H1 (cell line): ENCODE results near the gene ETDB. TPM values are rescaled to one million over a fixed set of nuclear protein-coding genes. Genes with fewer than 3 reads are reported as not detected.

Experiments
- CTCF ChIA-PET: fragments of 300-600 bp; sonication (Branson Sonifier 250); formaldehyde crosslinking; loops from one replicate; lab custom pipeline; 2021; ENCODE audit not compliant: partially characterized antibody; lab: Charles Lee
- POLR2A ChIA-PET: fragments of 300-600 bp; sonication (Branson Sonifier 250); formaldehyde crosslinking; loops from one replicate; lab custom pipeline; 2021; ENCODE audit warnings: inconsistent platforms; ENCODE audit not compliant: partially characterized antibody; lab: Charles Lee
- DNase-seq, 2 experiments: peaks; one replicate each; pipeline versions ENCODE4 v3.0.0 to v3.0.0-alpha.2; 2010 to 2022; ENCODE audit warnings: low spot score in 2 of 2, low read depth in 1 of 2, mixed read lengths in 1 of 2
- FAIRE-seq: peaks from 2 replicates; lab custom pipeline; 2011; peaks lifted over from hg19 to GRCh38; lab: Jason Lieb, UNC
- H2AFZ ChIP-seq: 2 replicates; pipeline ENCODE4 v1.8.1; 2012; ENCODE audit warnings: low read length, inconsistent platforms
- H2AK5ac ChIP-seq: 2 replicates; pipeline ENCODE4 v1.6.1; 2013; ENCODE audit warnings: low read depth, low read length
- H2BK120ac ChIP-seq: replicated peaks from 2 replicates; pipeline ENCODE3; 2013; ENCODE audit warnings: low read depth, low read length, inconsistent platforms
- H2BK12ac ChIP-seq: 2 replicates; pipeline ENCODE4 v1.6.1; 2013; ENCODE audit warnings: low read depth, low read length
- H2BK15ac ChIP-seq: 2 replicates; pipeline ENCODE4 v1.6.1; 2013; ENCODE audit warnings: low read length
- H2BK20ac ChIP-seq: 2 replicates; pipeline ENCODE4 v1.6.1; 2013; ENCODE audit warnings: low read length
- H2BK5ac ChIP-seq: 2 replicates; pipeline ENCODE4 v1.6.1; 2013; ENCODE audit warnings: low read depth, low read length
- H3K14ac ChIP-seq: 2 replicates; pipeline ENCODE4 v1.6.1; 2013; ENCODE audit warnings: inconsistent platforms; ENCODE audit not compliant: insufficient read length
- H3K18ac ChIP-seq: 2 replicates; pipeline ENCODE4 v1.6.1; 2013; ENCODE audit warnings: low read length; ENCODE audit errors: extremely low read depth
- H3K23ac ChIP-seq: 2 replicates; pipeline ENCODE4 v1.6.1; 2013; ENCODE audit warnings: inconsistent platforms; ENCODE audit not compliant: insufficient read length
- H3K23me2 ChIP-seq: 2 replicates; pipeline ENCODE4 v1.6.1; 2013; ENCODE audit warnings: low read depth, low read length
- H3K27ac ChIP-seq: 2 replicates; pipeline ENCODE4 v1.6.1; 2011; ENCODE audit warnings: low read depth, low read length, inconsistent platforms
- H3K27me3 ChIP-seq, 4 experiments: replicated peaks in 1 of 4; 1 replicate in 1 of 4; 2 replicates in 3 of 4; pipeline versions ENCODE4 v1.6.1 to v1.8.1; 2011 to 2013; ENCODE audit warnings: low read length in 3 of 4, mild to moderate bottlenecking in 3 of 4, inconsistent platforms in 2 of 4, mixed read lengths in 2 of 4, moderate library complexity in 1 of 4; ENCODE audit not compliant: control insufficient read depth in 3 of 4, insufficient read depth in 3 of 4; ENCODE audit errors: extremely low read depth in 1 of 4
- H3K36me3 ChIP-seq, 4 experiments: 2 replicates each; pipeline versions ENCODE4 v1.6.1 to v1.8.1; 2011 to 2013; ENCODE audit warnings: mild to moderate bottlenecking in 4 of 4, low read length in 3 of 4, moderate library complexity in 2 of 4, control low read depth in 1 of 4, inconsistent platforms in 1 of 4; ENCODE audit not compliant: insufficient read depth in 4 of 4, control insufficient read depth in 2 of 4
- H3K4ac ChIP-seq: replicated peaks from 2 replicates; pipeline ENCODE3; 2013; ENCODE audit warnings: low read length, low read depth, mixed read lengths, inconsistent platforms; ENCODE audit not compliant: insufficient read length
- H3K4me1 ChIP-seq, 4 experiments: replicated peaks in 1 of 4; 1 replicate in 1 of 4; 2 replicates in 3 of 4; pipeline versions ENCODE4 v1.6.1 to v1.8.1; 2011 to 2013; ENCODE audit warnings: low read length in 3 of 4, inconsistent platforms in 2 of 4, mixed read lengths in 1 of 4; ENCODE audit not compliant: insufficient read depth in 4 of 4, control insufficient read depth in 3 of 4
- H3K4me2 ChIP-seq, 2 experiments: 2 replicates each; pipeline versions ENCODE4 v1.6.1 to v1.8.1; 2011 to 2013; ENCODE audit warnings: low read depth in 2 of 2, low read length in 2 of 2, control low read depth in 1 of 2, inconsistent platforms in 1 of 2, mild to moderate bottlenecking in 1 of 2; ENCODE audit not compliant: insufficient read depth in 1 of 2
- H3K4me3 ChIP-seq, 4 experiments: fragments of 200-600, 300-600 bp in 1 of 4; sonication (generic), shearing (Covaris generic), sonication (Bioruptor Twin) in 1 of 4; 2 replicates each; pipeline versions ENCODE4 v1.5.1 to v1.8.1; 2011 to 2016; ENCODE audit warnings: low read length in 4 of 4, low read depth in 3 of 4, control low read depth in 2 of 4, inconsistent platforms in 2 of 4, mild to moderate bottlenecking in 2 of 4, mixed read lengths in 1 of 4, moderate library complexity in 1 of 4; ENCODE audit not compliant: insufficient read depth in 2 of 4; ENCODE audit errors: extremely low read depth in 1 of 4
- H3K56ac ChIP-seq: replicated peaks from 2 replicates; pipeline ENCODE3; 2013; ENCODE audit warnings: low read depth, mild to moderate bottlenecking, mixed read lengths, low read length, inconsistent platforms; ENCODE audit not compliant: insufficient read length
- H3K79me1 ChIP-seq: 2 replicates; pipeline ENCODE4 v1.6.1; 2013; ENCODE audit warnings: low read depth, low read length, control low read depth
- H3K79me2 ChIP-seq, 2 experiments: 2 replicates each; pipeline versions ENCODE4 v1.6.1 to v1.8.1; 2012 to 2013; ENCODE audit warnings: low read length in 2 of 2, mild to moderate bottlenecking in 2 of 2, inconsistent platforms in 1 of 2; ENCODE audit not compliant: insufficient read depth in 2 of 2, control insufficient read depth in 1 of 2
- H3K9ac ChIP-seq, 4 experiments: replicated peaks in 1 of 4; 1 replicate in 1 of 4; 2 replicates in 3 of 4; pipeline versions ENCODE4 v1.6.1 to v1.8.1; 2011 to 2013; ENCODE audit warnings: low read depth in 3 of 4, low read length in 3 of 4, control low read depth in 2 of 4, mild to moderate bottlenecking in 2 of 4, moderate library complexity in 2 of 4, inconsistent platforms in 1 of 4; ENCODE audit errors: extremely low read depth in 1 of 4
- H3K9me3 ChIP-seq, 2 experiments: 2 replicates each; pipeline versions ENCODE4 v1.6.1 to v1.8.1; 2012 to 2013; ENCODE audit warnings: mild to moderate bottlenecking in 2 of 2, moderate library complexity in 2 of 2, control low read depth in 1 of 2, inconsistent platforms in 1 of 2, low read depth in 1 of 2, low read length in 1 of 2, mixed read lengths in 1 of 2; ENCODE audit not compliant: insufficient read depth in 2 of 2
- H4K20me1 ChIP-seq, 2 experiments: replicated peaks in 1 of 2; 2 replicates each; pipeline versions ENCODE3 to v1.8.1; 2011 to 2013; ENCODE audit warnings: inconsistent platforms in 2 of 2, low read length in 2 of 2, mild to moderate bottlenecking in 1 of 2; ENCODE audit not compliant: insufficient read depth in 2 of 2, control insufficient read depth in 1 of 2
- H4K5ac ChIP-seq: 2 replicates; pipeline ENCODE4 v1.6.1; 2013; ENCODE audit warnings: low read length, low read depth, mixed read lengths, inconsistent platforms; ENCODE audit not compliant: insufficient read length
- H4K8ac ChIP-seq: 2 replicates; pipeline ENCODE4 v1.8.0; 2013; ENCODE audit warnings: mild to moderate bottlenecking, moderate library complexity, low read length, inconsistent platforms; ENCODE audit not compliant: insufficient read depth; ENCODE audit errors: extremely low read depth
- H4K91ac ChIP-seq: replicated peaks from 2 replicates; pipeline ENCODE3; 2013; ENCODE audit warnings: low read length, mixed read lengths, inconsistent platforms; ENCODE audit not compliant: insufficient read length
- CBX8 ChIP-seq: fragments of 300-800, 300-1000 bp; sonication (generic); IDR thresholded peaks from 2 replicates; pipeline ENCODE4 v1.7.1; 2016; ENCODE audit warnings: low read depth, low read length, borderline replicate concordance
- E2F6 ChIP-seq: IDR thresholded peaks from 2 replicates; pipeline ENCODE4 v1.6.1; 2012; ENCODE audit warnings: inconsistent platforms
- FOSL1 ChIP-seq: IDR thresholded peaks from 2 replicates; pipeline ENCODE4 v1.6.1; 2011; ENCODE audit warnings: mild to moderate bottlenecking, low read depth, low read length, moderate library complexity; ENCODE audit not compliant: insufficient read depth
- HDAC2 ChIP-seq, 2 experiments: fragments of 300-600 bp in 1 of 2; sonication (generic) in 1 of 2; IDR thresholded peaks; 2 replicates each; pipeline ENCODE4 v1.6.1; 2011 to 2012; ENCODE audit warnings: low read depth in 2 of 2, low read length in 2 of 2, mild to moderate bottlenecking in 2 of 2, moderate library complexity in 2 of 2, borderline replicate concordance in 1 of 2, inconsistent platforms in 1 of 2
- KDM4A ChIP-seq: IDR thresholded peaks from one replicate; pipeline ENCODE4 v1.7.1; 2012; ENCODE audit warnings: low read depth, mild to moderate bottlenecking, moderate library complexity, low read length, inconsistent platforms; ENCODE audit not compliant: severe bottlenecking
- SIN3A ChIP-seq, 2 experiments: IDR thresholded peaks in 1 of 2; conservative IDR thresholded peaks in 1 of 2; 2 replicates each; pipeline ENCODE4 v1.6.1; 2011 to 2012; ENCODE audit warnings: low read length in 2 of 2, improper control_type of control experiment in 1 of 2, low read depth in 1 of 2, mild to moderate bottlenecking in 1 of 2
- TCF12 ChIP-seq: IDR thresholded peaks from 2 replicates; pipeline ENCODE4 v1.6.1; 2011; ENCODE audit warnings: low read depth, mild to moderate bottlenecking, low read length
- WGBS, 2 experiments: shearing (Covaris generic) in 1 of 2; methylation state at CpG; one replicate each; pipeline versions ENCODE4 v1.1.6 to v1.1.7; 2013 to 2015; ENCODE audit warnings: low lambda C conversion rate in 2 of 2, mixed read lengths in 2 of 2, inconsistent platforms in 1 of 2, low coverage in 1 of 2, missing lambda C conversion rate in 1 of 2; ENCODE audit not compliant: insufficient replicate concordance in 2 of 2, insufficient coverage in 1 of 2, insufficient read length in 1 of 2; ENCODE audit errors: extremely low coverage in 1 of 2, missing lambda C conversion rate in 1 of 2; 5-methylcytosine and 5-hydroxymethylcytosine counted together
- polyA plus RNA-seq, 7 experiments: library from polyadenylated mRNA; depleted of rRNA in 3 of 7; stranded (reverse) in 5 of 7; unstranded in 2 of 7; fragments of >200 nt in 5 of 7; fragments of 200-250 nt in 2 of 7; gene quantifications; 1 replicate in 5 of 7; 2 replicates in 1 of 7; 4 replicates in 1 of 7; pipeline versions ENCODE4 v1.2.1 to v1.2.3, GENCODE V29; 2011 to 2013; ENCODE audit warnings: missing spikeins in 2 of 7, mixed read lengths in 2 of 7
- total RNA-seq: library from RNA; stranded (reverse); fragmentation: NEBNext Ultra II Directional; extraction: Animal tissue kit (Norgen Biotek cat#: 25700); gene quantifications from 2 replicates; pipeline ENCODE4 v1.2.1, GENCODE V29; 2021

Gene ETDB
- total and polyA plus RNA-seq, 2 of the 8 experiments (the other 6 are each of a cell fraction or from before 2014, with no cell fraction given), result not detected

- no peak overlapping the region for H3K23ac ChIP-seq
- H3K56ac ChIP-seq, result no peak overlapping the region
- TF ChIP-seq E2F6 (no peak), KDM4A (no peak), HDAC2 (IDR thresholded peaks at IDR 0.05; ENCODE audit: borderline replicate concordance in 1 of 2, low read depth in 2 of 2, low read length in 2 of 2) (no peak), FOSL1 (no peak), CBX8 (no peak), SIN3A (conservative IDR thresholded peaks at IDR 0.05 in 1 of 2, IDR thresholded peaks at IDR 0.05 in 1 of 2; ENCODE audit: low read depth in 1 of 2, low read length in 2 of 2) (no peak), TCF12 (no peak)
- TF ChIP-seq, all 59 proteins: peak for 0
- H3K14ac ChIP-seq, result no peak overlapping the region
- H2BK20ac ChIP-seq, result no peak overlapping the region
- no peak overlapping the region for H3K27ac ChIP-seq
- H4K5ac ChIP-seq, result no peak overlapping the region
- no peak overlapping the region for H3K9ac ChIP-seq
- ChIA-PET CTCF (interaction anchor here (0.6 to 0.9 kb wide), 3 partner anchors 26 to 130 kb away, joined by 3 to 4 read pairs (median 3); no protein-coding TSS in a partner anchor), POLR2A (no interaction called here)
- H4K8ac ChIP-seq, result no peak overlapping the region; the same call in 1 of the 2 replicates
- no peak overlapping the region for H2AFZ ChIP-seq
- no peaks in the 10 kb centered on the region for H4K20me1 ChIP-seq
- H2BK15ac ChIP-seq, result no peak overlapping the region
- H3K27me3 ChIP-seq, result no peaks in the 10 kb centered on the region
- H2BK120ac ChIP-seq, result no peak overlapping the region
- no peak overlapping the region for H4K91ac ChIP-seq
- H3K4me3 ChIP-seq, result no peak overlapping the region
- no peaks in the 10 kb centered on the region for H3K79me1 ChIP-seq
- WGBS, 2 experiments, result 80% methylated on average over 2 of the region's 6 CpGs; no CpG with 5 or more reads in 1 of the 2 experiments
- H3K79me2 ChIP-seq, result no peaks in the 10 kb centered on the region
- no peaks in the 10 kb centered on the region; a peak in 1 of 8 replicates for H3K36me3 ChIP-seq
- H2BK12ac ChIP-seq, result no peak overlapping the region
- H3K23me2 ChIP-seq, result no peaks in the 10 kb centered on the region; the same call in 1 of the 2 replicates
- peaks cover 0 to 8% (median 2%) of the 10 kb centered on the region in 4 experiments; a peak in 3 of 7 replicates for H3K4me1 ChIP-seq
- no peak overlapping the region for H3K4me2 ChIP-seq
- peaks cover 0 to under 1% of the 10 kb centered on the region in 2 experiments; a peak in 1 of 4 replicates for H3K9me3 ChIP-seq
- no peak overlapping the region for H3K4ac ChIP-seq
- H2BK5ac ChIP-seq, result no peak overlapping the region
- no peak for FAIRE-seq
- no peak overlapping the region for H2AK5ac ChIP-seq
- no peak for DNase-seq
- no peak overlapping the region for H3K18ac ChIP-seq
Observed at GRCh38 chrX:135094726-135095125, 25.6 kb downstream of the ETDB start.
